GM12872 (cell line): Measurements from ENCODE around the gene C14orf119.

ENCODE experiments used
- TF ChIP-seq, protein P1 (sequence below): IDR thresholded peaks from 3 replicates; pipeline ENCODE4 v1.5.1; 2011; ENCODE audit warnings: low read depth, mild to moderate bottlenecking, low read length, moderate library complexity; ENCODE audit not compliant: insufficient read depth

Gene C14orf119

GRCh38 chr14:23102801-23103200, 7.5 kb downstream of the C14orf119 start:
- TF ChIP-seq, protein P1, sequence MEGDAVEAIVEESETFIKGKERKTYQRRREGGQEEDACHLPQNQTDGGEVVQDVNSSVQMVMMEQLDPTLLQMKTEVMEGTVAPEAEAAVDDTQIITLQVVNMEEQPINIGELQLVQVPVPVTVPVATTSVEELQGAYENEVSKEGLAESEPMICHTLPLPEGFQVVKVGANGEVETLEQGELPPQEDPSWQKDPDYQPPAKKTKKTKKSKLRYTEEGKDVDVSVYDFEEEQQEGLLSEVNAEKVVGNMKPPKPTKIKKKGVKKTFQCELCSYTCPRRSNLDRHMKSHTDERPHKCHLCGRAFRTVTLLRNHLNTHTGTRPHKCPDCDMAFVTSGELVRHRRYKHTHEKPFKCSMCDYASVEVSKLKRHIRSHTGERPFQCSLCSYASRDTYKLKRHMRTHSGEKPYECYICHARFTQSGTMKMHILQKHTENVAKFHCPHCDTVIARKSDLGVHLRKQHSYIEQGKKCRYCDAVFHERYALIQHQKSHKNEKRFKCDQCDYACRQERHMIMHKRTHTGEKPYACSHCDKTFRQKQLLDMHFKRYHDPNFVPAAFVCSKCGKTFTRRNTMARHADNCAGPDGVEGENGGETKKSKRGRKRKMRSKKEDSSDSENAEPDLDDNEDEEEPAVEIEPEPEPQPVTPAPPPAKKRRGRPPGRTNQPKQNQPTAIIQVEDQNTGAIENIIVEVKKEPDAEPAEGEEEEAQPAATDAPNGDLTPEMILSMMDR = no peak

GRCh38 chr14:23103581-23103980, 8.3 kb downstream of the C14orf119 start:
- TF ChIP-seq, protein P1 = no peak

GRCh38 chr14:23104070-23104590, 8.8 kb downstream of the C14orf119 start:
- TF ChIP-seq, protein P1 = no peak

- TF ChIP-seq, protein P1 = no peak
These were observed 9.5 kb downstream of the C14orf119 start, which contains the start of gene CIROP for GRCh38 chr14:23104591-23105347. Gene CIROP (minus strand): TSS chr14:23104989. CDS start chr14:23104920, 69 bp downstream.

- TF ChIP-seq, protein P1 = no peak
These were observed 10.1 kb downstream of the C14orf119 start for GRCh38 chr14:23105348-23105824.

- TF ChIP-seq, protein P1 = no peak
These were observed 11.4 kb downstream of the C14orf119 start for GRCh38 chr14:23106747-23107045.

- TF ChIP-seq, protein P1 = no peak
These were observed 14.5 kb downstream of the C14orf119 start for GRCh38 chr14:23109769-23110168.
